RPMI8226 (cell line): ENCODE data around the gene FADS6.
"Not testable (repeated sequence)": the region's sequence is repeated elsewhere in the genome, so short reads cannot be mapped to it uniquely, and the experiment has no call there.

ENCODE experiments used
- DNase-seq: peaks from one replicate; pipeline ENCODE4 v3.0.0-alpha.2; 2015

Gene FADS6

GRCh38 chr17:74883241-74883745, 10.1 kb downstream of the FADS6 start:
- DNase-seq, result no peak

GRCh38 chr17:74882517-74883240, 10.8 kb downstream of the FADS6 start:
- DNase-seq, result no peak

- DNase-seq, result no peak
Observed at GRCh38 chr17:74881073-74881472, 12.4 kb downstream of the FADS6 start.

- no peak for DNase-seq
Observed at GRCh38 chr17:74879308-74879707, 14.1 kb downstream of the FADS6 start.

DNA sequence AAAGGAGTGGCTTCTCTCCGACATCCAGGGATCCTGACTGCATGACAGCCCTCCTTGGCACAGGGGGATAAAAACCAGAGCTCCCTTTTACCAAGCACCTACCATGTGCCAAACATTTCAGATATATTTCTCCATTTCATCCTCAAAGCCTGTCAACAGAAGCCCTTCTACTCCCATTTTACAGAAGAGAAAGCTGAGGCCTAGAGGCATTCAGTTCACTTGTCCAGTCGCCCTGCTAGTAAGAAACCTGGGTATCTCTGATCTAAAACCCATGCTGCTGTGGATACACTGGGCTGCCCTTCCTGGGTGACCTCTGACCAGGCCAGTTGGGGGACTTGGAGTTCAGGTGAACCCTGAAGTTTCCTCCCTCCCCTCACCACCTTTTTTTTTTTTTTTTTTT, 14.8 kb downstream of the FADS6 start:
- no peak for DNase-seq

- no peak for DNase-seq
Observed at GRCh38 chr17:74877592-74878548, 15.6 kb downstream of the FADS6 start.

DNA sequence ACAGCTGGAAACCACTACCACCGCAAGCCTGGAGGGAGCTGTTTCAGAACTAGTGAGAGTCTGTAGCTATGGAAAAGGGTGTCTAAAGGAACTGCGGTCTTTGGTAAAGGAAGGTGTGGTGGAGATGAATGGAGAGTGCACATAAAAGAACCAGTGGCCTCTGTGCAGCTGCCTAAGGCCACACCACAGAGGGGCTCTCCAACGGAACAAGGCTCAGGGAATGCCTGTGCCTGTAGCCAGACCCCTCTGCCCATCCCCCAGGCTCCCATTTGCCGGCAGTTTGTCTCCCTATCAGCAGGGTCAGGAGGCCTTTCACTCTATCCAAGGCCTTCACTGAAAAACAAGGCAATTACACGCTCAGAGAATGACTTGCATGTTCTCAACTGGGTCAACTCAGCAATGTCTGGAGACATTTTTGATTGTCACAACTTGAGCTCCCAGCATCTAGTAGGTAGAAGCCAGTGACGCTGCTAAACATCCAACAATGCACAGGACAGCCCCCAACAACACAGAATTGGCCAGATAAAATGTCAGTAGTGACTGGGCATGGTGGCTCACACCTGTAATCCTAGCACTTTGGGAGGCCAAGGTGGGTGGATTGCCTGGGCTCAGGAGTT, 17.3 kb downstream of the FADS6 start:
- no peak for DNase-seq

GRCh38 chr17:74875155-74875976, 18.1 kb downstream of the FADS6 start:
- DNase-seq, result no peak

- no peak for DNase-seq
Observed at GRCh38 chr17:74874615-74875037, 18.8 kb downstream of the FADS6 start.

DNA sequence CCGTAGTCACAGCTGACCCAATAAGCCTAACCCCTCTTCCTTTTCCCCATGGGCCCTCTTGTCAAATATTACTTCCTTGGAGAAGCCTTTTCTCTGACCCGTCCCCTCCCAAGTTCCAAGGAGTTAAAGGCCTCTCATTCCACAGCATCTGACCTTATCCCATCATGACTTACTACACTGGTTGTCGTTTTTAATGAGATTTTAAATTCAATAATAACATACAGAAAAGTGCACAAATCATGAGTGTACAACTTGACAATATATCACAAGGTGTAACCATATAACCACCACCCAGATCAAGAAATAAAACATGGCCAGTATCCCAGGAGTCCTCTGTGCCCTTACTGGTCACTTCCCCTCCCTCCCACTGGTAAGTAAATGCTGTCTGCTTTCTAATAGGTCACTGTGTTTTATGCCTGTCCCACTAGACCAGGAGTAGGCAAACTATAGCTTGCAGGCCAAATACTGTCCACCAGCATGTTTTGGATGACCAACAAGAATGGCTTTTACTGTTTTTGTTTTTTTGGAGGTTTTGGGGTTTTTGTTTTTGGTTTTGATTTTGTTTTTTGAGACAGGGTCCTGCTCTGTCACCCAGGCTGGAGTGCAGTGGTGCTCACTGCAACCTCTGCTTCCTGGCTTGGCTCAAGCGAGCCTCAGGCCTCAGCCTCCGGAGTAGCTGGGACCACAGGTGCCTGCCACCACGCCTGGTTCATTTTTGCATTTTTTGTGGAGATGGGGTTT, 19.4 kb downstream of the FADS6 start:
- DNase-seq, result no peak

DNA sequence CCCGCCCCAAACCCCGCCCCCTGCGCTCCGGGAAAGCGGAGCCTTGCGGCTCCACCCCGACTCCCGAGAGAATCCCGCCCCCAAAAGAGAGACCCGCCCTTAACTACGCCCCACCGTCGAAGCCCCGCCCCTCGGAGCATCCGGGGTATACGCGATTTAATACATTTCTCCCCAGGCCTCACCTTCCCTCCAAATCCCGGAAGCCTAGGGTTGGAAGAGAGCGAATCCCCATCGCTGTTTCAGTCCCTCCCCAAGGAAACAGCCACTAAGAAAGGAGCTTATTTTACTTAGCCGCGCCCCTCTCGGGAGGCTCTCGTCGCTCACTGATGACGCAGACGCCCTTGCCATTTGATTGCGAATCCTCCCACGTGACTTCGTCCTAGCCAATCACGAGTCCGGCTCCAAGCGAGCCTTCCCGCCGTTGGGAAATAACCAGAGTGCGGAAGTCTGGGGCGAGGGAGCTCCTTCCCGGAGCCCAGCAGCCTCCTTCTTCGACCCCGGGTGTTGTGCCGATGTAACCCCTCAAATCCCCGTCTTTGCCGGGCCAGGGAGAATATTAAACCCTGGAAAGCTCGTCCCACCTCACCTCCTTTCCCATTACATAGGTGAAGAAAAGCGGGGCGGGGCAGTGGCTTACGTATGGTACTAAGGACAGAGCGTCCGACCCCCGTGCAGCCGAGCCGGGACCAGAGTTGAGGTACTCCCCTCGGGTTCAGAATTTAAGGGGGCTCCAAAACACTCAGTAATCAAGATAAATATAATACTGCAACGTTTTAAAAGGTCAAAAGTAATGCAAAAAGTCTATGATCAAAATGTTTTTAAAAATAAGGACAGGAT, 20.2 kb downstream of the FADS6 start:
- peak; percentile 100 for DNase-seq

- peak; percentile 27 for DNase-seq
Observed at GRCh38 chr17:74872313-74873036, 21.0 kb downstream of the FADS6 start, which contains the start of gene FDXR. TSS of gene FDXR (minus strand) at chr17:74872994. CDS start at chr17:74872944, 50 bp downstream.

DNA sequence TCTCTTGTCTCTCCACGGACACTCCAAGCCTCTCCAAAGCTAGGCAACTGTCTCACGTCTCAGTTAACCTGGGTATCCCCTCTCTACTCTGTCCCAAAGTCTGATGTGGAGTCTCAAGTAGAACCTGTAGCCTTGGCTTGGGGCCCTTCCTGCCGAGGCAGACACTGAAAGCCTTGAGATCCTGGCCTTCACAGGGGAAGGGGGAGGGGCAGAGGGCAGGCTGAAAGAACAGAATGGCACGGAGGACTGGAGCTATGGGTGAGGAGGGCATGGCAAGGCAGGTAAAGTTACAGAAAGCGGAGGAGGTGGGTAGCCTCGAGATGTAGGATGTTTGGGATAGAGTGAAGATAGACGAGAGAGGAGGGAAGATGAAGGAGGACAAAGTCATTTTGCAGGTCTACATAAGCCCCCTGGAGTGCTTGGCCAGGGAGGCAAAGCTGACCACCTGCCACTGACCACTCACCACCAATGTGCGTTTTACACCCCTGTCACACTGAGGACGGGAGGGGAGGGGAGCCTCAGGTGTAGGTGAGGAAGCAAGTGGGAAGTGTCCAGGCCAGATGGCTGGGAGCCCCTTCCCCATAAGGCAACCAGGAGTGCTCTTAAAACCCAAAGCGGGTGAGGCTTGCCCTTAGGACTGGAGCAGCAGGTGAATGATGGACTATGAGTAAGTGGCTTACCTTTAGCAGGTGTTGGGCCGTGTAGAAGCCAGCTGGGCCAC, 21.9 kb downstream of the FADS6 start:
- DNase-seq, result no peak

GRCh38 chr17:74870512-74870911, 22.9 kb downstream of the FADS6 start:
- no peak for DNase-seq

- not testable (repeated sequence) for DNase-seq
Observed at GRCh38 chr17:74870028-74870427, 23.4 kb downstream of the FADS6 start.

GRCh38 chr17:74868908-74869255, 24.6 kb downstream of the FADS6 start:
- no peak for DNase-seq

- no peak for DNase-seq
Observed at GRCh38 chr17:74868251-74868907, 25.1 kb downstream of the FADS6 start.

GRCh38 chr17:74866198-74866835, 27.1 kb downstream of the FADS6 start:
- no peak for DNase-seq
